T-helper 1 cell treated with Interleukin-12 subunit alpha and Interleukin-12 subunit beta and Interleukin-4 antibody, amounts not matched to agents 30 μg/mL and 1 μg/mL, for 36 hours (primary cell): ENCODE results near the gene LILRB4.
"Not testable (repeated sequence)": the region's sequence is repeated elsewhere in the genome, so short reads cannot be mapped to it uniquely, and the experiment has no call there.

Experiments
- H3K27ac Mint-ChIP-seq: one replicate; pipeline ENCODE4 v1.8.0; 2021; ENCODE audit warnings: mild to moderate bottlenecking, mixed read lengths
- H3K27me3 Mint-ChIP-seq: one replicate; pipeline ENCODE4 v1.8.0; 2021; ENCODE audit warnings: low read depth, mixed read lengths
- H3K36me3 Mint-ChIP-seq: one replicate; pipeline ENCODE4 v1.8.0; 2021; ENCODE audit warnings: low read depth, mixed read lengths
- H3K4me1 Mint-ChIP-seq: one replicate; pipeline ENCODE4 v1.8.0; 2021; ENCODE audit warnings: low read depth, mixed read lengths
- H3K4me3 Mint-ChIP-seq: one replicate; pipeline ENCODE4 v1.8.0; 2021; ENCODE audit warnings: mild to moderate bottlenecking, moderate library complexity, mixed read lengths
- H3K9me3 Mint-ChIP-seq: one replicate; pipeline ENCODE4 v1.8.0; 2021; ENCODE audit warnings: mixed read lengths

The LILRB4 gene

GRCh38 chr19:54667217-54667616, 4.4 kb downstream of the LILRB4 start:
- Mint-ChIP-seq H3K4me3 (no peak overlapping the region), H3K27ac (no peak overlapping the region)

DNA sequence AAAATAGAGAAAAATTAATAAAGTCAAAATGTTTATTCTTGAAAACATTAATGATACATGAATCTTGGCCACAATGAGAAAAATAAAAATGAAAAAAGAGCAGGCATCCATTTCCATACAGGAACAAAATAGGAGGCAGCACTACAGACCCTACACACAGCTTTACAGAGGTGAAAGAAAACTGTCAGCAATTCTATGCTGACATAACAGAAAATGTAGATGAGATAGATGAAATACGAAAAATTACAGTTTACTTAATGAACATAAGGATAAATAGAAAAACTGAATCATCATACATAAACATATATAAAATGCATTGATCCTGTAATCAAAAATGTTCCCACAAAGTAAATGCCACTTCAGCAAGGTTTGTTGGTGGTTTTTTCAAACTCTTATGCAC, 5.6 kb downstream of the LILRB4 start:
- no peaks in the 10 kb centered on the region for H3K36me3 Mint-ChIP-seq
- H3K27me3 Mint-ChIP-seq: peaks cover 5% of the 10 kb centered on the region
- H3K4me3 Mint-ChIP-seq: no peak overlapping the region
- H3K9me3 Mint-ChIP-seq: peaks cover 10% of the 10 kb centered on the region
- H3K4me1 Mint-ChIP-seq: no peaks in the 10 kb centered on the region
- H3K27ac Mint-ChIP-seq: no peak overlapping the region

More at GRCh38 chr19:54667217-54667616, 4.4 kb downstream of the LILRB4 start:
- H3K9me3 Mint-ChIP-seq: peaks cover 10% of the 10 kb centered on the region
- peaks cover 5% of the 10 kb centered on the region for H3K27me3 Mint-ChIP-seq
- no peaks in the 10 kb centered on the region for H3K36me3 Mint-ChIP-seq
- H3K4me1 Mint-ChIP-seq: no peaks in the 10 kb centered on the region

- Mint-ChIP-seq H3K4me1 (peaks cover 2% of the 10 kb centered on the region), H3K27me3 (peaks cover 5% of the 10 kb centered on the region), H3K9me3 (peaks cover 10% of the 10 kb centered on the region), H3K36me3 (no peaks in the 10 kb centered on the region), H3K4me3 (no peak overlapping the region), H3K27ac (no peak overlapping the region)
Observed at GRCh38 chr19:54670576-54671357, 8.0 kb downstream of the LILRB4 start.

DNA sequence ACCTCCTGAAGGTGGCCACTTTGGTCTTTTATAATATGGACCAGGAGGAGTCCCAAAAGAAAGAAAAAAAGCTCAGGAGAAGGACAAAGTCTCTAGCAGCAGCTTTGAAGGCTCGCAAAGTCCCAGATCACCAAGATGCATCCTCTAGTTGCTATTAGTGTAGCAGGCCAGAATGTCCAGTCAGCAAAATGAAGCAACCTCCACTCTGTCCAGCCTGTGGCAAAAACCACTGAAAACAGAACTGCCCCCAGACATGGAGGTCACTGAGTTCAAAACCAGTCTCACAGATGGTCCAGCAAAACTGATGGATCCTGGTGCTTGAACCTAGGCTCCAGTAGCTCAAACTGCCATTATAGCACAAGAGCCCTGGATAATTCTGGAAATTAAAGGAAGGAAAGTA, 10.4 kb downstream of the LILRB4 start:
- Mint-ChIP-seq H3K27ac (no peak overlapping the region), H3K36me3 (no peaks in the 10 kb centered on the region), H3K27me3 (peaks cover 5% of the 10 kb centered on the region), H3K4me1 (peaks cover 2% of the 10 kb centered on the region), H3K9me3 (peaks cover 6% of the 10 kb centered on the region), H3K4me3 (no peak overlapping the region)

DNA sequence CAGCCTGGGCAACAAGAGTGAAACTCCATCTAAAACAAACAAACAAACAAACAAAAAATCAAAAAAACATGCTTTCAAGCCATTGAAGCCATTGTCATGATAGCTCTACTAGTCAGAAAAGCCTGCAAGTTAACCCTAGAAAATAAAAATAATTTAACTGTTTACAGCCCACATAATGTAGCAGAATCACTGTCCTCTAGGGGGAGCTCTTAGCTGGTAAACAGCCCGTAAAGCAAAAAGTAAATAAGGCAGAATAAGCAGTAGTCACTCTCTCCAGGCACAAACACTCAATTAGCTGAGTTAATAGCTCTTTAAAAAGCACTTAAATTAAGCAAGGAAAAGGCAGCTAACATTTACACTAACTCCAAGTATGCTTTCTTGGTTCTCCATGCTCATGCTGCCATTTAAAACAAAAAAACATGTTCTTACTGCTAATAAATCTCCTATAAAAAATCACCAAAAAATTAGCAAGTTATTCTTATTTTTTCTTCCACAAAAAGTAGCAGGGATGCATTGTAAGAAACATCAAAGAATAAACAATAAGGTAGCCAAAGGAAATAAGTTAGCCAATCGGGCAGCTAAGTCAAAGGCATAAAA, 11.3 kb downstream of the LILRB4 start:
- Mint-ChIP-seq H3K9me3 (no peaks in the 10 kb centered on the region), H3K36me3 (no peaks in the 10 kb centered on the region), H3K4me3 (no peak overlapping the region), H3K4me1 (peaks cover 2% of the 10 kb centered on the region), H3K27me3 (peaks cover 5% of the 10 kb centered on the region), H3K27ac (no peak overlapping the region)

GRCh38 chr19:54676210-54676834, 13.5 kb downstream of the LILRB4 start:
- not testable (repeated sequence) for H3K27me3 Mint-ChIP-seq, H3K27ac Mint-ChIP-seq, H3K9me3 Mint-ChIP-seq, H3K4me1 Mint-ChIP-seq, H3K4me3 Mint-ChIP-seq, H3K36me3 Mint-ChIP-seq

DNA sequence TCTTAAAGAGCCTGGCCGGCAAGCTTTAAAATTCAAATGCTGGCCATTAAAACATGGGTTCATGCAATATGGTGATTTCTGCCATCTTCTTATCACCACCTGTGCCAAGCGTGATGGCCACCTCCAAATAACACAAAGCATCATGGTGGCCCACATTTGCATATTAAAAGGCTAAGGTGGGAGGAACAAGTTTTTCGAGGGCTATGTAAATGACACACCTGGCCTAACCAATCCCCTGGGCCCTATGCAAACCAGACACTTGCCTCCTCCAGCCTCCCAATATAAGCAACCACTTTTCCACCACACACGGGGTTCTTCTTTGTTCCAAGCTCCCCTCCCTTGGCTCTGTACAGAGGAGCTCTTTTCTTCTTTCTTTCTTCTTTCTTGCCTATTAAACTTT, 14.4 kb downstream of the LILRB4 start:
- Mint-ChIP-seq H3K27me3 (no peaks in the 10 kb centered on the region), H3K4me1 (peaks cover 2% of the 10 kb centered on the region), H3K4me3 (no peak overlapping the region), H3K36me3 (no peaks in the 10 kb centered on the region), H3K27ac (no peak overlapping the region), H3K9me3 (no peaks in the 10 kb centered on the region)

GRCh38 chr19:54681596-54681995, 18.8 kb downstream of the LILRB4 start:
- H3K36me3 Mint-ChIP-seq, H3K9me3 Mint-ChIP-seq, H3K4me3 Mint-ChIP-seq, H3K4me1 Mint-ChIP-seq, H3K27ac Mint-ChIP-seq, H3K27me3 Mint-ChIP-seq: not testable (repeated sequence)

- no peak overlapping the region for H3K4me3 Mint-ChIP-seq
- H3K27me3 Mint-ChIP-seq: no peaks in the 10 kb centered on the region
- no peaks in the 10 kb centered on the region for H3K36me3 Mint-ChIP-seq
- no peaks in the 10 kb centered on the region for H3K9me3 Mint-ChIP-seq
- no peak overlapping the region for H3K27ac Mint-ChIP-seq
- H3K4me1 Mint-ChIP-seq: no peaks in the 10 kb centered on the region
Observed at GRCh38 chr19:54682306-54682856, 19.6 kb downstream of the LILRB4 start.

DNA sequence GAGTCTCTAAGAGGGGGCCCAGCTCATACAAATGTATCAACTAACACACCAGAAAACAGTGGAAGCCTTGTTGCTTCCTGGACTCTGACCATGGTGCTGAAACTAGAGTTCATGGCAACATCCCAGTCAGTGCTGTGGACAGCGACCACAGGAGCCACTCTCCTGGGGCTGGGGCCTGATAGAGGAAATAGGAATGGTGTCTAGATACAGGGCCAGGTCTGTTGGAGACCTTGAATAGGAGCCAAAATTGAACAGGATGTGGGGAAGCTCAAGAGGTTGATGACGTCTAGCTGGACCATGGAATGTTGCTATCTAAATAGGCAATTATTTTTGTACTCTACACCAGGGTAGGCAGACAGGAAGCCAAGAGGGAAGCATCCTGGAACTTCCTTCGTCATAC, 21.7 kb downstream of the LILRB4 start:
- no peaks in the 10 kb centered on the region for H3K27me3 Mint-ChIP-seq
- no peaks in the 10 kb centered on the region for H3K36me3 Mint-ChIP-seq
- H3K27ac Mint-ChIP-seq: no peak overlapping the region
- no peaks in the 10 kb centered on the region for H3K4me1 Mint-ChIP-seq
- no peak overlapping the region for H3K4me3 Mint-ChIP-seq
- no peaks in the 10 kb centered on the region for H3K9me3 Mint-ChIP-seq

GRCh38 chr19:54691582-54692297, 29.0 kb downstream of the LILRB4 start:
- Mint-ChIP-seq H3K9me3 (peaks cover 4% of the 10 kb centered on the region), H3K4me3 (no peak overlapping the region), H3K27ac (no peak overlapping the region), H3K36me3 (no peaks in the 10 kb centered on the region), H3K27me3 (no peaks in the 10 kb centered on the region), H3K4me1 (peaks cover 3% of the 10 kb centered on the region)

DNA sequence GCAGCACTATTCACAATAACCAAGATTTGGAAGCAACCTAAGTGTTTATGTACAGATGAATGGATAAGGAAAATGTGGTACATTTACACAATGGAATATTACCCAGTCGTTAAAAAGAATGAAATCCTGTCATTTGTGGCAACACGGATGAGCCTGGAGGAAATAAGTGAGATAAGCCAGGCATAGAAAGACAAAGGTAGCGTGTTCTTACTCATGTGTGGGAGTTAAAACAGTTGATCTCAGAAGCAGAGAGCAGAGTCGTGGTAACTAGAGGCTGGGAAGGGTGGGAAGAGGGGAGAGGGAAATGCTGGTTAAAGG, 29.5 kb downstream of the LILRB4 start:
- Mint-ChIP-seq H3K27ac (no peak overlapping the region), H3K9me3 (peaks cover 4% of the 10 kb centered on the region), H3K36me3 (no peaks in the 10 kb centered on the region), H3K4me1 (peaks cover 3% of the 10 kb centered on the region), H3K27me3 (no peaks in the 10 kb centered on the region), H3K4me3 (no peak overlapping the region)

GRCh38 chr19:54694648-54695047, 31.9 kb downstream of the LILRB4 start:
- no peak overlapping the region for H3K4me3 Mint-ChIP-seq
- H3K27me3 Mint-ChIP-seq: no peaks in the 10 kb centered on the region
- H3K4me1 Mint-ChIP-seq: peaks cover 3% of the 10 kb centered on the region
- no peaks in the 10 kb centered on the region for H3K36me3 Mint-ChIP-seq
- no peak overlapping the region for H3K27ac Mint-ChIP-seq
- peaks cover 4% of the 10 kb centered on the region for H3K9me3 Mint-ChIP-seq

DNA sequence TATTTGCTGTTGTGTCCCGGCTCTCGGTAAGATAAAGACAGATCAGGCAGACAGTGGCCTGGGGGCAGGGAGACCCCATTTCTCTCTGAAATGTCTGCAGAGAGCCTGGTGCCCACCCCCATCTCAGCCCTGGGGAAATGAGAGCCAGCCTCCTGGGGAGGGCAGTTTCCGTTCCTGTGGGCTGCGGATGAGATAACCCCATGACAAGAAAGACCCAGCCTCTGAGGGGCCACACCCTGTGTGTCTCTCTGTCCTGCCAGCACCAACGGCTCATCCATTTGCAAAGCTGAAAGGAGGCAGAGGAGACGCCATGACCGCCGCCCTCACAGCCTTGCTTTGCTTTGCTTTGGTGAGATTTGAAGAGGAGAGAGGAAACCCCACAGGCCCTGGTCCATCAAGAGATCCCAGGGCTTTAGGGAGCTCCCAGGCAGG, 33.3 kb downstream of the LILRB4 start:
- no peak overlapping the region for H3K27ac Mint-ChIP-seq
- H3K27me3 Mint-ChIP-seq: no peaks in the 10 kb centered on the region
- peaks cover 3% of the 10 kb centered on the region for H3K4me1 Mint-ChIP-seq
- no peak overlapping the region for H3K4me3 Mint-ChIP-seq
- peaks cover 4% of the 10 kb centered on the region for H3K9me3 Mint-ChIP-seq
- no peaks in the 10 kb centered on the region for H3K36me3 Mint-ChIP-seq
